ENCODE results near the gene CTSD. TPM values are rescaled to one million over a fixed set of nuclear protein-coding genes. Genes with fewer than 3 reads are reported as not detected.
A peak's percentile ranks its signal among the peaks of the same experiment; 100 is the strongest.

Gene CTSD
- total and polyA plus RNA-seq, 3 experiments from 2014 or later, result 110 to 206 (median 116) TPM

- no peak overlapping the region for H3K27ac Mint-ChIP-seq
Observed at GRCh38 chr11:1786466-1786865, 22.7 kb upstream of the CTSD start.

GRCh38 chr11:1785749-1786413 lies 22.2 kb upstream of the CTSD start:
- no peak overlapping the region for H3K4me3 Mint-ChIP-seq
- no peaks in the 10 kb centered on the region for H3K4me1 ChIP-seq (ENCODE audit: insufficient read depth, low read length)
- ChIA-PET CTCF (interaction anchor here (1.6 kb wide), 1 partner anchor 92 kb away, joined by 5 read pairs; no protein-coding TSS in a partner anchor), POLR2A (no interaction called here)
- no peaks in the 10 kb centered on the region for H3K9me3 ChIP-seq (ENCODE audit: low read length)
- DNase-seq, result no peak
- no peak overlapping the region for H3K27ac ChIP-seq (ENCODE audit: low read depth, low read length)
- no peaks in the 10 kb centered on the region for H3K9me3 Mint-ChIP-seq
- H3K36me3 ChIP-seq (ENCODE audit: insufficient read depth, low read length), result no peaks in the 10 kb centered on the region
- peak overlapping the region in 1 of 8 donors; percentile 63 for H3K27ac Mint-ChIP-seq
- H3K4me1 Mint-ChIP-seq, result no peaks in the 10 kb centered on the region
- peaks cover 0 to 9% of the 10 kb centered on the region in 2 donors for H3K27me3 Mint-ChIP-seq
- H3K36me3 Mint-ChIP-seq, result no peaks in the 10 kb centered on the region
- no peaks in the 10 kb centered on the region for H3K27me3 ChIP-seq (ENCODE audit: insufficient read depth, low read length, poor library complexity, severe bottlenecking)
- H3K4me3 ChIP-seq (ENCODE audit: low read length), result no peak overlapping the region

More at GRCh38 chr11:1786466-1786865, 22.7 kb upstream of the CTSD start:
- Histone ChIP-seq H3K36me3 (ENCODE audit: insufficient read depth, low read length) (no peaks in the 10 kb centered on the region), H3K4me1 (ENCODE audit: insufficient read depth, low read length) (no peaks in the 10 kb centered on the region), H3K27ac (ENCODE audit: low read depth, low read length) (no peak overlapping the region), H3K9me3 (ENCODE audit: low read length) (no peaks in the 10 kb centered on the region), H3K4me3 (ENCODE audit: low read length) (no peak overlapping the region), H3K27me3 (ENCODE audit: insufficient read depth, low read length, poor library complexity, severe bottlenecking) (no peaks in the 10 kb centered on the region)
- no peak for DNase-seq
- no peaks in the 10 kb centered on the region for H3K9me3 Mint-ChIP-seq
- CTCF ChIA-PET, result interaction anchor here (1.2 kb wide), 1 partner anchor 92 kb away, joined by 3 read pairs; no protein-coding TSS in a partner anchor
- no peaks in the 10 kb centered on the region for H3K4me1 Mint-ChIP-seq
- no peaks in the 10 kb centered on the region for H3K36me3 Mint-ChIP-seq
- H3K4me3 Mint-ChIP-seq, result no peak overlapping the region
- peaks cover 0 to 9% of the 10 kb centered on the region in 2 donors for H3K27me3 Mint-ChIP-seq
- POLR2A ChIA-PET, result interaction anchor here (0.7 kb wide), 1 partner anchor 35 kb away, joined by 4 read pairs; no protein-coding TSS in a partner anchor

- Mint-ChIP-seq H3K36me3 (no peaks in the 10 kb centered on the region), H3K27ac (peak overlapping the region in 1 of 8 donors; percentile 63), H3K9me3 (no peaks in the 10 kb centered on the region), H3K27me3 (peaks cover 0 to 7% of the 10 kb centered on the region in 2 donors), H3K4me1 (no peaks in the 10 kb centered on the region), H3K4me3 (no peak overlapping the region)
- Histone ChIP-seq H3K4me3 (ENCODE audit: low read length) (no peak overlapping the region), H3K4me1 (ENCODE audit: insufficient read depth, low read length) (no peaks in the 10 kb centered on the region), H3K9me3 (ENCODE audit: low read length) (no peaks in the 10 kb centered on the region), H3K36me3 (ENCODE audit: insufficient read depth, low read length) (no peaks in the 10 kb centered on the region), H3K27me3 (ENCODE audit: insufficient read depth, low read length, poor library complexity, severe bottlenecking) (no peaks in the 10 kb centered on the region), H3K27ac (ENCODE audit: low read depth, low read length) (no peak overlapping the region)
- CTCF ChIA-PET, result interaction anchor here (1.6 kb wide), 1 partner anchor 91 kb away, joined by 5 read pairs; no protein-coding TSS in a partner anchor
- DNase-seq, result no peak
- POLR2A ChIA-PET, result no interaction called here
Observed at GRCh38 chr11:1784761-1785650, 21.3 kb upstream of the CTSD start.

DNA sequence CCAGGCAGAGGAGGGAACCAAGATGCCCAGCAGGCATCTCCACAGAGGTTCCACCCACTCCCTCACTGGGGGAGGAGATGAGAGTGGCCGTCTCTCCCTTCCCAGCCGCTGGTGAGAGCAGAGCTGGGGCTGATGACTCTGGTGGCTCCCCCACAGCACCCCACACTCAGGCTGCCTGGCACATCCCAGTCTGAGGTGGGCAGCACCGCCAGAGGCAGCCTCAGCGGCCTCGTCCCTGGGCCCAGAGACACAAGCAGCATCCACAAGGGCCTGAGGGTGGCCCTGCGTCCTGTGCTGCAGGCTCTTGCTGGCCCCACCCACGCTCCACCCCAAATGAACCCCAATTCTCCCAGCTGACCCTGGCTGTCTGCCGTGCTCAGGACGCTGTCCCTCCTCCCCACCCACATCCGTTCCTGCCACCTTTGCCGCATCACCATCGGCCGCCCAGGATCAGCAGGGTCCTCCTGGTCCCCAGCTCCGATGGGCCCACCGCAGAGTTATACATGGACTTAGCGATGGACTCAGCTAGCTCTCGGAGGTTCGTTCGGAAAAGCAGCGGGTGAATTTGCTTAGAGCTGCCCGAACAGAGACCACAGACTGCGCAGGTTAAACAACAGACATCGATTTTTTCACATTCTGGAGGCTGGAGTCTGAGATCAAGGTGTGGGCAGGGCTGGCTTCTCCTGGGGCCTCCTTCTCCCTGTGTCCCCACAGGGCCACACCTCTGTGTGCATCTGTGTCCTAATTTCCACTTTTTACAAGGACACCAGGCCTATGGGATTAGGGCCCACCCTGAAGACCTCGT lies 20.2 kb upstream of the CTSD start:
- no peaks in the 10 kb centered on the region for H3K36me3 Mint-ChIP-seq
- peak overlapping the region in 1 of 8 donors; percentile 33 for H3K27ac Mint-ChIP-seq
- Histone ChIP-seq H3K27ac (ENCODE audit: low read depth, low read length) (no peak overlapping the region), H3K36me3 (ENCODE audit: insufficient read depth, low read length) (no peaks in the 10 kb centered on the region), H3K4me1 (ENCODE audit: insufficient read depth, low read length) (no peaks in the 10 kb centered on the region), H3K4me3 (ENCODE audit: low read length) (no peak overlapping the region), H3K9me3 (ENCODE audit: low read length) (no peaks in the 10 kb centered on the region), H3K27me3 (ENCODE audit: insufficient read depth, low read length, poor library complexity, severe bottlenecking) (no peaks in the 10 kb centered on the region)
- peaks cover 0 to 6% of the 10 kb centered on the region in 2 donors for H3K27me3 Mint-ChIP-seq
- H3K4me1 Mint-ChIP-seq, result no peaks in the 10 kb centered on the region
- no peak for DNase-seq
- ChIA-PET CTCF (no interaction called here), POLR2A (no interaction called here)
- H3K9me3 Mint-ChIP-seq, result no peaks in the 10 kb centered on the region
- H3K4me3 Mint-ChIP-seq, result no peak overlapping the region

GRCh38 chr11:1782831-1783724 lies 19.4 kb upstream of the CTSD start:
- Histone ChIP-seq H3K4me3 (ENCODE audit: low read length) (no peak overlapping the region), H3K27me3 (ENCODE audit: insufficient read depth, low read length, poor library complexity, severe bottlenecking) (no peaks in the 10 kb centered on the region), H3K36me3 (ENCODE audit: insufficient read depth, low read length) (no peaks in the 10 kb centered on the region), H3K9me3 (ENCODE audit: low read length) (no peaks in the 10 kb centered on the region), H3K4me1 (ENCODE audit: insufficient read depth, low read length) (no peaks in the 10 kb centered on the region), H3K27ac (ENCODE audit: low read depth, low read length) (no peak overlapping the region)
- ChIA-PET POLR2A (no interaction called here), CTCF (no interaction called here)
- peaks cover 0 to 6% of the 10 kb centered on the region in 2 donors for H3K27me3 Mint-ChIP-seq
- no peaks in the 10 kb centered on the region for H3K9me3 Mint-ChIP-seq
- no peaks in the 10 kb centered on the region for H3K4me1 Mint-ChIP-seq
- no peak overlapping the region for H3K4me3 Mint-ChIP-seq
- DNase-seq, result no peak
- peak overlapping the region in 1 of 8 donors; percentile 78 for H3K27ac Mint-ChIP-seq
- H3K36me3 Mint-ChIP-seq, result no peaks in the 10 kb centered on the region

- H3K4me1 Mint-ChIP-seq, result no peaks in the 10 kb centered on the region
- no peaks in the 10 kb centered on the region for H3K9me3 ChIP-seq (ENCODE audit: low read length)
- H3K4me1 ChIP-seq (ENCODE audit: insufficient read depth, low read length), result no peaks in the 10 kb centered on the region
- no peaks in the 10 kb centered on the region for H3K36me3 ChIP-seq (ENCODE audit: insufficient read depth, low read length)
- no peak overlapping the region for H3K4me3 ChIP-seq (ENCODE audit: low read length)
- no peak overlapping the region for H3K27ac Mint-ChIP-seq
- no peak overlapping the region for H3K27ac ChIP-seq (ENCODE audit: low read depth, low read length)
- H3K27me3 ChIP-seq (ENCODE audit: insufficient read depth, low read length, poor library complexity, severe bottlenecking), result no peaks in the 10 kb centered on the region
- ChIA-PET CTCF (no interaction called here), POLR2A (no interaction called here)
- no peaks in the 10 kb centered on the region for H3K9me3 Mint-ChIP-seq
- H3K27me3 Mint-ChIP-seq, result peaks cover 0 to 6% of the 10 kb centered on the region in 2 donors
- no peak for DNase-seq
- no peaks in the 10 kb centered on the region for H3K36me3 Mint-ChIP-seq
- H3K4me3 Mint-ChIP-seq, result no peak overlapping the region
Observed at GRCh38 chr11:1782031-1782590, 18.4 kb upstream of the CTSD start.

GRCh38 chr11:1781593-1781975 lies 17.9 kb upstream of the CTSD start:
- no peak overlapping the region for H3K27ac ChIP-seq (ENCODE audit: low read depth, low read length)
- H3K9me3 ChIP-seq (ENCODE audit: low read length), result no peaks in the 10 kb centered on the region
- no peak overlapping the region for H3K4me3 ChIP-seq (ENCODE audit: low read length)
- Mint-ChIP-seq H3K4me1 (no peaks in the 10 kb centered on the region), H3K36me3 (no peaks in the 10 kb centered on the region), H3K9me3 (no peaks in the 10 kb centered on the region), H3K27ac (no peak overlapping the region), H3K27me3 (peaks cover 3 to 6% of the 10 kb centered on the region in 2 donors), H3K4me3 (no peak overlapping the region)
- POLR2A ChIA-PET, result no interaction called here
- H3K36me3 ChIP-seq (ENCODE audit: insufficient read depth, low read length), result no peaks in the 10 kb centered on the region
- H3K27me3 ChIP-seq (ENCODE audit: insufficient read depth, low read length, poor library complexity, severe bottlenecking), result no peaks in the 10 kb centered on the region
- CTCF ChIA-PET, result no interaction called here
- no peak for DNase-seq
- H3K4me1 ChIP-seq (ENCODE audit: insufficient read depth, low read length), result no peaks in the 10 kb centered on the region

Measured in CD8-positive, alpha-beta memory T cell (primary cell).